A549 (cell line): ENCODE data around the gene NEURL1. TPM values are rescaled to one million over a fixed set of nuclear protein-coding genes. Genes with fewer than 3 reads are reported as not detected.
A peak's percentile ranks its signal among the peaks of the same experiment; 100 is the strongest.

Experiments
- ATAC-seq, 2 experiments: fragments of 200-7000 bp in 1 of 2; fragments of >200 bp in 1 of 2; cut with Nextera tagmentation in 1 of 2; cut with Tn5 transposase in 1 of 2; 3 replicates each; pipeline versions ENCODE4 v1.8.0 to v1.9.1; 2018 to 2020; ENCODE audit warnings: mild to moderate bottlenecking in 1 of 2, moderate library complexity in 1 of 2
- CTCF ChIA-PET: fragments of 300-600 bp; sonication (Branson Sonifier 250); formaldehyde crosslinking; extraction: SDS; loops from one replicate; lab custom pipeline; 2021; ENCODE audit warnings: antibody characterized with exemption, inconsistent platforms; lab: Yijun Ruan, JAX
- POLR2A ChIA-PET: fragments of 350-600 bp; formaldehyde crosslinking; extraction: SDS; loops from one replicate; lab custom pipeline; 2021; ENCODE audit warnings: antibody characterized with exemption, inconsistent platforms; lab: Yijun Ruan, JAX
- DNase-seq, 2 experiments: peaks; one replicate each; pipeline versions ENCODE4 v3.0.0 to v3.0.0-alpha.2; 2011 to 2016; ENCODE audit warnings: low read depth in 1 of 2, low spot score in 1 of 2
- FAIRE-seq: peaks from 2 replicates; lab custom pipeline; 2011; peaks lifted over from hg19 to GRCh38; lab: Jason Lieb, UNC
- H3K27ac ChIP-seq, 2 experiments: fragments of >200 bp; sonication (Bioruptor Twin); formaldehyde crosslinking; 3 replicates each; pipeline ENCODE4 v1.5.1; 2016 to 2017
- H3K4me1 ChIP-seq: fragments of >200 bp; sonication (Bioruptor Twin); formaldehyde crosslinking; 3 replicates; pipeline ENCODE4 v1.6.1; 2016
- H3K4me2 ChIP-seq: fragments of >200 bp; sonication (Bioruptor Twin); formaldehyde crosslinking; 3 replicates; pipeline ENCODE4 v1.6.1; 2016
- H3K4me3 ChIP-seq: fragments of >200 bp; sonication (Bioruptor Twin); formaldehyde crosslinking; 3 replicates; pipeline ENCODE4 v1.5.1; 2016
- H3K9me3 ChIP-seq: fragments of >200 bp; sonication (Bioruptor Twin); formaldehyde crosslinking; 3 replicates; pipeline ENCODE4 v1.6.1; 2016
- BHLHE40 ChIP-seq: IDR thresholded peaks from 2 replicates; pipeline ENCODE4 v1.6.1; 2012; ENCODE audit warnings: low read depth, low read length, inconsistent platforms
- CBX2 ChIP-seq: fragments of 200-600 bp; sonication (generic); IDR thresholded peaks from 2 replicates; pipeline ENCODE4 v1.6.1; 2016; ENCODE audit warnings: low read depth, mild to moderate bottlenecking, borderline replicate concordance
- CBX8 ChIP-seq: fragments of 200-600 bp; sonication (generic); IDR thresholded peaks from 2 replicates; pipeline ENCODE4 v1.6.1; 2016
- CHD2 ChIP-seq: fragments of 150-350 bp; IDR thresholded peaks from 2 replicates; pipeline ENCODE4 v1.6.1; 2014; ENCODE audit warnings: low read length; ENCODE audit not compliant: partially characterized antibody
- CTCF ChIP-seq: fragments of >200 bp; sonication (Bioruptor Twin); formaldehyde crosslinking; IDR thresholded peaks from 3 replicates; pipeline ENCODE4 v1.5.1; 2016
- E2F6 ChIP-seq: IDR thresholded peaks from 2 replicates; pipeline ENCODE4 v1.6.1; 2012; ENCODE audit warnings: low read depth, borderline replicate concordance
- EP300 ChIP-seq, 2 experiments: fragments of >200 bp; sonication (Bioruptor Twin); formaldehyde crosslinking; IDR thresholded peaks; 2 replicates in 1 of 2; 3 replicates in 1 of 2; pipeline ENCODE4 v1.6.1; 2016 to 2017
- ESRRA ChIP-seq: fragments of 150-350 bp; IDR thresholded peaks from 2 replicates; pipeline ENCODE4 v1.6.1; 2014; ENCODE audit warnings: mild to moderate bottlenecking, low read length, borderline replicate concordance
- FOSL2 ChIP-seq, 2 experiments: fragments of 450-650 bp in 1 of 2; fragments of >200 bp in 1 of 2; sonication (Bioruptor Twin) in 1 of 2; formaldehyde crosslinking; IDR thresholded peaks; 2 replicates each; pipeline versions ENCODE4 v1.5.0 to v1.6.1; 2016 to 2020; ENCODE audit warnings: mild to moderate bottlenecking in 1 of 2, moderate library complexity in 1 of 2
- GATA3 ChIP-seq: IDR thresholded peaks from 2 replicates; pipeline ENCODE4 v1.6.1; 2012; ENCODE audit warnings: borderline replicate concordance
- HES2 ChIP-seq: fragments of >200 bp; sonication (Bioruptor Twin); formaldehyde crosslinking; IDR thresholded peaks from 2 replicates; pipeline ENCODE4 v1.6.1; 2016
- HOXB13 ChIP-seq: fragments of 250-450 bp; sonication (Bioruptor Pico); IDR thresholded peaks from 2 replicates; pipeline ENCODE4 v1.5.0; 2020; ENCODE audit warnings: low read depth, mild to moderate bottlenecking, moderate library complexity
- HOXB5 ChIP-seq: fragments of 250-450 bp; sonication (Bioruptor Pico); IDR thresholded peaks from 2 replicates; pipeline ENCODE4 v1.5.0; 2020; ENCODE audit warnings: mild to moderate bottlenecking, moderate library complexity
- JUNB ChIP-seq: fragments of >200 bp; sonication (Bioruptor Twin); formaldehyde crosslinking; IDR thresholded peaks from 2 replicates; pipeline ENCODE4 v1.6.1; 2016
- KDM5A ChIP-seq: fragments of 200-600 bp; sonication (generic); IDR thresholded peaks from 2 replicates; pipeline ENCODE4 v1.6.1; 2016; ENCODE audit warnings: antibody characterized with exemption, mild to moderate bottlenecking
- MYC ChIP-seq: IDR thresholded peaks from 2 replicates; pipeline ENCODE4 v1.6.1; 2012; ENCODE audit warnings: mild to moderate bottlenecking, inconsistent platforms, low read length, improper control_type of control experiment, borderline replicate concordance
- NFE2L2 ChIP-seq: fragments of 150-350 bp; conservative IDR thresholded peaks from 2 replicates; pipeline ENCODE4 v1.6.1; 2014; ENCODE audit warnings: low read length
- POLR2AphosphoS2 ChIP-seq: conservative IDR thresholded peaks from 2 replicates; pipeline ENCODE4 v1.6.1; 2012; ENCODE audit warnings: low read length, improper control_type of control experiment, inconsistent platforms
- RAD21 ChIP-seq, 2 experiments: fragments of >200 bp in 1 of 2; sonication (Bioruptor Twin) in 1 of 2; formaldehyde crosslinking in 1 of 2; IDR thresholded peaks in 1 of 2; conservative IDR thresholded peaks in 1 of 2; 2 replicates in 1 of 2; 3 replicates in 1 of 2; pipeline ENCODE4 v1.6.1; 2012 to 2018; ENCODE audit warnings: inconsistent platforms in 1 of 2
- RARB ChIP-seq: fragments of 250-450 bp; sonication (Bioruptor Pico); IDR thresholded peaks from 2 replicates; pipeline ENCODE4 v1.8.0; 2021; ENCODE audit warnings: mild to moderate bottlenecking, moderate library complexity
- RFX5 ChIP-seq: fragments of 450-650 bp; IDR thresholded peaks from 2 replicates; pipeline ENCODE4 v1.7.1; 2014; ENCODE audit warnings: antibody characterized with exemption, mild to moderate bottlenecking, moderate library complexity
- SMC3 ChIP-seq: fragments of >200 bp; sonication (Bioruptor Twin); formaldehyde crosslinking; IDR thresholded peaks from 3 replicates; pipeline ENCODE4 v1.6.1; 2018; ENCODE audit warnings: inconsistent platforms
- SREBF2 ChIP-seq: fragments of 450-650 bp; IDR thresholded peaks from 2 replicates; pipeline ENCODE4 v1.6.1; 2014; ENCODE audit warnings: mild to moderate bottlenecking, moderate library complexity
- TFCP2L1 ChIP-seq: fragments of 250-450 bp; sonication (Bioruptor Pico); IDR thresholded peaks from 2 replicates; pipeline ENCODE4 v1.5.0; 2021; ENCODE audit warnings: mild to moderate bottlenecking
- ZFP36 ChIP-seq: fragments of 450-650 bp; IDR thresholded peaks from 2 replicates; pipeline ENCODE4 v1.6.1; 2014; ENCODE audit warnings: borderline replicate concordance; ENCODE audit not compliant: partially characterized antibody
- WGBS: methylation state at CpG from one replicate; pipeline ENCODE4 v1.1.6; 2017; ENCODE audit errors: missing lambda C conversion rate; 5-methylcytosine and 5-hydroxymethylcytosine counted together
- polyA plus RNA-seq, 4 experiments: library from polyadenylated mRNA; depleted of rRNA in 3 of 4; stranded (reverse); fragments of >200 nt; fragmentation: RNase III in 1 of 4; extraction: RNeasy Plus Mini Kit Qiagen cat#74134 plus additional on column Dnase treatment in 1 of 4; gene quantifications; 2 replicates in 3 of 4; 3 replicates in 1 of 4; pipeline ENCODE4 v1.2.3, GENCODE V29; 2011 to 2017

NEURL1 gene
- polyA plus RNA-seq, 2 of the 4 experiments (the other 2 are of a cell fraction): 0.06 to 0.37 TPM

- Histone ChIP-seq H3K4me1 (0 out of 3 replicates have a peak, but pooled peaks cover 4% of the 10 kb centered on the region), H3K9me3 (no peaks in the 10 kb centered on the region), H3K4me2 (no peak overlapping the region), H3K27ac (no peak overlapping the region), H3K4me3 (no peak overlapping the region)
- FAIRE-seq (no peak), DNase-seq (peak in 1 of 2 experiments; percentile 45), ATAC-seq (0 out of 6 replicates have a peak, but pooled peaks of 1 of the 2 experiments have one; percentile 13)
- ChIA-PET POLR2A (no interaction called here), CTCF (interaction anchor here (0.6 to 3.0 kb wide), 2 partner anchors 23 to 51 kb away, joined by 4 to 14 read pairs; no protein-coding TSS in a partner anchor)
- 35% methylated on average over 4 of the region's 4 CpGs for WGBS
- no peak for TF ChIP-seq CHD2
Measured at GRCh38 chr10:103540722-103541121, 47.2 kb downstream of the NEURL1 start.

GRCh38 chr10:103541616-103542015 is 48.1 kb downstream of the NEURL1 start:
- no peak overlapping the region for H3K4me3 ChIP-seq
- no peak for TF ChIP-seq BHLHE40
- TF ChIP-seq NFE2L2: no peak
- TF ChIP-seq CBX8: no peak
- TF ChIP-seq SMC3: no peak
- TF ChIP-seq HES2: no peak
- no peak for TF ChIP-seq SREBF2
- no peak for TF ChIP-seq POLR2AphosphoS2
- no peak for TF ChIP-seq ZFP36
- TF ChIP-seq MYC: no peak
- no peak for TF ChIP-seq FOSL2 (IDR thresholded peaks at IDR 0.05)
- no peak for TF ChIP-seq FOSL2 (CRISPR knock-in tag; IDR thresholded peaks at IDR 0.05)
- TF ChIP-seq TFCP2L1: no peak
- TF ChIP-seq EP300 (IDR thresholded peaks at IDR 0.05): no peak
- TF ChIP-seq RFX5: no peak
- no peak for TF ChIP-seq KDM5A
- TF ChIP-seq HOXB5 (CRISPR knock-in tag): no peak
- DNase-seq (no peak), FAIRE-seq (no peak), ATAC-seq (no peak)
- H3K9me3 ChIP-seq: no peaks in the 10 kb centered on the region
- 0 out of 3 replicates have a peak, but pooled peaks cover 4% of the 10 kb centered on the region for H3K4me1 ChIP-seq
- H3K27ac ChIP-seq: no peak overlapping the region
- H3K4me2 ChIP-seq: no peak overlapping the region
- ChIA-PET CTCF (interaction anchor here (0.6 to 3.0 kb wide), 6 partner anchors 22 to 52 kb away, joined by 3 to 14 read pairs (median 4); no protein-coding TSS in a partner anchor), POLR2A (no interaction called here)
- WGBS: 76% methylated on average over 3 of the region's 3 CpGs

- DNase-seq: peak in 1 of 2 experiments; percentile 48
- ChIA-PET CTCF (interaction anchor here (0.6 to 3.0 kb wide), 18 partner anchors 11 to 98 kb away, joined by 3 to 14 read pairs (median 3); no protein-coding TSS in a partner anchor), POLR2A (no interaction called here)
- H3K4me1 ChIP-seq: 0 out of 3 replicates have a peak, but pooled peaks cover 4% of the 10 kb centered on the region
- no peak overlapping the region for H3K27ac ChIP-seq
- no peak overlapping the region for H3K4me3 ChIP-seq
- H3K9me3 ChIP-seq: no peaks in the 10 kb centered on the region
- peak overlapping the region; percentile 50 for H3K4me2 ChIP-seq
- WGBS: 34% methylated on average over 16 of the region's 17 CpGs
- FAIRE-seq: no peak
- ATAC-seq: peak; percentile 51 to 78; a peak in 4 of 6 replicates
- TF ChIP-seq CTCF (peak; percentile 39; the same call in 2 of the 3 replicates), BHLHE40 (no peak), SMC3 (peak; percentile 25; the same call in 1 of the 3 replicates), RARB (no peak), GATA3 (no peak), EP300 (IDR thresholded peaks at IDR 0.05) (no peak), ESRRA (no peak), CBX2 (no peak), JUNB (no peak), ZFP36 (no peak), HOXB13 (no peak), RAD21 (conservative IDR thresholded peaks at IDR 0.05 in 1 of 2, IDR thresholded peaks at IDR 0.05 in 1 of 2) (peak; percentile 12 to 42; a peak in 2 of 5 replicates), E2F6 (no peak)
Measured at GRCh38 chr10:103542764-103543616, 49.5 kb downstream of the NEURL1 start.
